ENCODE measurements around the gene KIR2DL1.
"Not testable (repeated sequence)": the region's sequence is repeated elsewhere in the genome, so short reads cannot be mapped to it uniquely, and the experiment has no call there.

The KIR2DL1 gene

GRCh38 chr19:54769646-54770045 lies at the start of gene KIR2DL1:
TSS of gene KIR2DL1 (plus strand) at chr19:54769793. CDS start at chr19:54769851, 58 bp downstream.
- not testable (repeated sequence) for DNase-seq

GRCh38 chr19:54724142-54724541 lies 45.5 kb upstream of the KIR2DL1 start, which contains the start of gene KIR3DL3:
TSS of gene KIR3DL3 (plus strand) at chr19:54724442. CDS start at chr19:54724497, 55 bp downstream.
- no peak for DNase-seq

DNA sequence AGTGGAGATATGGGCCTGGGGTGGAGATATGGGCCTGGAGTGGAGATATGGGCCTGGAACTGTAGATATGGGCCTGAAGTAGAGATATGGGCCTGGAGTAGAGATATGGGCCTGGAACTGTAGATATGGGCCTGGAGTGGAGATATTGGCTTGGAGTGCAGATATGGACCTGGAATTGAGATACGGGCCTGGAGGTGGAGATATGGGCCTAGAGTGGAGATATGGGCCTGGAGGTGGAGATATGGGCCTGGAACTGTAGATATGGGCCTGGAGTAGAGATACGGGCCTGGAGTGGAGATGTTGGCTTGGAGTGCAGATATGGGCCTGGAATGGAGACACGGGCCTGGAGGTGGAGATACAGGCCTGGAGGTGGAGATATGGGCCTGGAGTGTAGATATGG lies 44.9 kb upstream of the KIR2DL1 start:
- DNase-seq = no peak

DNA sequence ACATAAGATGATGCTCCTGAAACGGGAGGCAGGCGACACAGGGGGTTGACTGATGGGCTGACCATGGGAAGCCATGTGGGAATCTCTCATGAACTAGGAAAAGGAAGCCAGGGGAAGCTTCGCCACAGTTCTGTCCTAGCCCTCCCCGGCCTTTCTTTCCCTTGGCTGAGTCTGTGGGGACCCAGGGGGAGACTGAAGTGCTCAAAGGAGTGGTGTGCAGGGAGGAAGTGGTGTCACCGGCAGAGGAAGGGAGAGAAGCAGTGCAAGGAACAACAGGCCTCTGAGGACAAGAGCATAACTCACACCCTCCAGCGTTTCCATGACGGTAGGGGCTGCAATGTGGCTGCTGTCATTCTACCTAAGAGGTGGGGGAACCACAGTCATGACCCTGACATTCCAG lies 44.3 kb upstream of the KIR2DL1 start:
- DNase-seq = no peak

- DNase-seq = no peak
These were observed 42.0 kb upstream of the KIR2DL1 start for GRCh38 chr19:54727562-54727961.

- no peak for DNase-seq
These were observed 41.4 kb upstream of the KIR2DL1 start for GRCh38 chr19:54728167-54728566.

GRCh38 chr19:54729416-54730188 lies 40.0 kb upstream of the KIR2DL1 start:
- DNase-seq = no peak

DNA sequence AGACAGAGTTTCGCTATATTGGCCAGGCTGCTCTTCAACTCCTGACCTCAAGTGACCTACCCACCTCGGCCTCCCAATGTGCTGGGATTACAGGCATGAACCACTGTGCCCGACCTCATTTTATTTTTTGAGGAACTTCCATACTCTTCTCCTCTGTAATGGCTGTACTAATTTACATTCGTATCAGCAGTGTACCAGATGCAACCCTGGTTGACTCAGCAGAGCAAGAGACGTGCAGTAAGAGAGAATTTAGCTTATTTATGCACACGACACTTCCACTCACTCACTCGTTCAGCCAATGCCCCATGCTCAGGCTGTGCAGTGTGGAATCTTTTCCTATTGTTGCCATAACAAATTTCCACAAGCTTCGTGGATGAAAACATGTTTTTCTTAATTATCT lies 38.4 kb upstream of the KIR2DL1 start:
- DNase-seq = no peak

DNA sequence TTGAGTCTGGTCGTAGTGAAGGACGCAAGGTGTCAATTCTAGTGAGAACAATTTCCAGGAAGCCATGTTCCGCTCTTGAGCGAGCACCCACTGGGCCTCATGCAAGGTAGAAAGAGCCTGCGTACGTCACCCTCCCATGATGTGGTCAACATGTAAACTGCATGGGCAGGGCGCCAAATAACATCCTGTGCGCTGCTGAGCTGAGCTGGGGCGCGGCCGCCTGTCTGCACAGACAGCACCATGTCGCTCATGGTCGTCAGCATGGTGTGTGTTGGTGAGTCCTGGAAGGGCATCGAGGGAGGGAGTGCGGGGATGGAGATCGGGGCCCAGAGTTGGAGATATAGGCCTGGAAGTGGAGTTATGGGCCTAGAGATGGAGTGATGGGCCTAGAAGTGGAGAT lies 31.3 kb upstream of the KIR2DL1 start, which contains the start of gene KIR2DL3:
Gene KIR2DL3, plus strand, starts transcription at position 208 of the 400 bp plus-strand sequence. Its CDS starts 33 bp downstream, at position 241.
- not testable (repeated sequence) for DNase-seq

GRCh38 chr19:54738715-54739114 lies 30.9 kb upstream of the KIR2DL1 start:
- DNase-seq = no peak

DNA sequence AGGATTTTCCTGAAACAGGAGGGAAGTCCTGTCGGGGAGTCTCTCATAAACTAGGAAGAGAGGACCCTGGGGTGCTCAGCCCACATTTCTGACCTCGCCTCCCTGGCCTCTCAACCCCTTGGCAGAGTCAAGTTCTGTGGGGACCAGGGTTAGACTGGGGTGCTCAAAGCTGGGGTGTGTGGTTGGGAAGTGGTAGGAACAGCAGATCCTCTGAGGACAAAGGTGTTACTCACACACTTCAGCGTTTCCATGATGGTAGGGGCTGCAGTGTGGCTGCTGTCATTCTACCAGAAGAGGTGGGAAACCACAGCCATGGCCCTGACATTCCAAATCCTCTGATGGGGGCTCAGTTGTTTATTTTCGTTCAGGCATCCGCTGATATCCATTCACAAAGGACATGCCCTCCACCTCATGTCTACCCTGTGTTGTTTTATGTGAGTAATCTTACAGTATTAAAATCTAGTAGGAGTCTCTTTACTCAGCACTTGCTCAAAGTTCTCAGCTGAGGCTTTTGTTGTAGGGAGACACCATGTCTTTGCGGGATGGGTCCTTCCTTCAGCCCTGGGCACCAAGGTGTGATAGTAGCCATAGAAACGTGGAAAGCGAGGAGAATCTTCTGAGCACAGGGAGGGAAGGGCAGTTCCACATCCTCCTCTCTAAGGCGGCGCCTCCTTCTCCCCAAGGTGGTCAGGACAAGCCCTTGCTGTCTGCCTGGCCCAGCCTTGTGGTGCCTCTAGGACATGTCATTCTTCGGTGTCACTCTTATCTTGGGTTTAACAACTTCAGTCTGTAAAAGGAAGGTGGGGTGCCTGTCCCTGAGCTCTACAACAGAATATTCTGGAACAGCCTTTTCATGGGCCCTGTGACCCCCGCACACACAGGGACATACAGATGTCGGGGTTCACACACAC lies 29.8 kb upstream of the KIR2DL1 start:
- DNase-seq = no peak

DNA sequence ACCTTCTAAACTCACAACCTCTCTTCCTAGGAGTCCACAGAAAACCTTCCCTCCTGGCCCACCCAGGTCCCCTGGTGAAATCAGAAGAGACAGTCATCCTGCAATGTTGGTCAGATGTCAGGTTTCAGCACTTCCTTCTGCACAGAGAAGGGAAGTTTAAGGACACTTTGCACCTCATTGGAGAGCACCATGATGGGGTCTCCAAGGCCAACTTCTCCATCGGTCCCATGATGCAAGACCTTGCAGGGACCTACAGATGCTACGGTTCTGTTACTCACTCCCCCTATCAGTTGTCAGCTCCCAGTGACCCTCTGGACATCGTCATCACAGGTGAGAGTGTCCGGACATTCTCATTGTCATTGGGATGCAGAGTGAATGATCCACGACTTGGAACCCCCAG lies 27.6 kb upstream of the KIR2DL1 start:
- DNase-seq = not testable (repeated sequence)

DNA sequence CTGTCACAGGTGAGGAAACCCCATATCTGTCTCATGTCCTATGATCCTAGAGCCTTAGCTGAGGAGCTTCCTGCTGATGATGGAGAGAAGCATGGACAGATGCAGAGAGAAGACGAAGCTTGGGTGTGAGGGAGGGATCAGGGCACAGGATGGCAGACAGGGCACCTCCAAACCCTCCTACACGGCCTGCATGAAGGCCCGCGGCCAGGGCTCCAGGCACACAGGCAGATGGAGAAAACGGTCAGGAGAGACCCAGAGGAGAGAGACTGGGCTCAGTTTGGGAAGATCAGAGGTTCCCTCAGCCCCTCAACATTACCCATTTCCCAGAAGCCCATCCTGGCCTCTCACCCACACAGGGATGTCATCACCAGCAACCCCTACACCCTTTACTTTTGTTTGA lies 25.5 kb upstream of the KIR2DL1 start:
- DNase-seq = not testable (repeated sequence)

GRCh38 chr19:54747614-54748322 lies 21.8 kb upstream of the KIR2DL1 start:
- DNase-seq = not testable (repeated sequence)

DNA sequence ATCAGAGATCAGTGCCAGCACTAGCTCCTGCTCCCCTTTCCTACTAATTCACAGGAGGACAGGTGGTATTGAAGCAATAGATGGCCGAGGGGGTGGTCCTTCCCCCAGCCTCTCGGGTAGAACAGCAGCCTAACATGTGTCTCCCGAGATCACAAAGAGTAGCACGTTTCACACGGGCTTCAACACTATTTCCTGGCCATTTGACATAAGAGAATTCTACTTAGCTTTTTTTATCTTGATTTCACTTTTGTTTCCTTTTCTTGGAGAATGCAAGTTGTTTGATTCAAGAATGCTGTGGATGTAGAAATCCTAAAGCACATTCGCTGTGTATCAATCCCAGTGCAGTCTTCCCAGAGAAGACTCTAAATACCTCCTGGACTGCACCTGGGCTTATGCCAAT lies 19.3 kb upstream of the KIR2DL1 start:
- DNase-seq = not testable (repeated sequence)

GRCh38 chr19:54756204-54757110 lies 13.1 kb upstream of the KIR2DL1 start:
- DNase-seq = not testable (repeated sequence)

- DNase-seq = not testable (repeated sequence)
These were observed 11.0 kb upstream of the KIR2DL1 start for GRCh38 chr19:54758577-54758976.

DNA sequence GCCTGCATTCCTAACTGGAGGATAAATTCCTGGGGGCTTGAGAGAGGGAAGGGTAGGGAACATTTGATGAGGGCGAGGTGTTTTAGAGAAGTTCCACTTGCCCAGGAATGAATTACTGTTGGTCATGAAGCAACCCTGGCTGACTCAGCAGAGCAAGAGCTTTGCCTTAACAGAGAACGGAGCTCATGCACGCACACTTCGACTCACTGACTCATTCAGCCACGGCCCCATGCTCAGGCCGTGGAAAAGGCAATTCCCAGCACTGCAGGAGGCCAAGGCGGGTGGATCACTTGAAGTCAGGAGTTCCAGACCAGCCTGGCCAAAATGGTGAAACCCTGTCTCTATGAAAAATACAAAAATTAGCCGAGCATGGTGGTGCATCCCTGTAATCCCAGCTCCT lies 5.4 kb upstream of the KIR2DL1 start:
- DNase-seq = not testable (repeated sequence)

DNA sequence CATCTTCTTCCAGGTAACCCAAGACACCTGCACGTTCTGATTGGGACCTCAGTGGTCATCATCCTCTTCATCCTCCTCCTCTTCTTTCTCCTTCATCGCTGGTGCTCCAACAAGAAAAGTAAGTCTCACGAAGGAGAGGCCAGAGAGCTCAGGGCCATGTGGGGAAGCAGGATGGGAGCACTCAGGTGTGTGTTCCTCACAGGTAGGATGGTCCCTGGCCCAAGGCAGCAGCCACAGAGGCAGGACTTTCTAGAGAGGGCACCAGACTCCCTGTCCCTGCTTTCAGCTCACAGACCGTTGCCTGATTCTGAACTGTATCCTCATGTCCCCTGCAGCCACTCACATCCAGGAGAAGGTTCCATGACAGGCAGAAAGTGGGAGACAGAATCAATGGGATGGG lies 3.1 kb upstream of the KIR2DL1 start:
- DNase-seq = not testable (repeated sequence)

DNA sequence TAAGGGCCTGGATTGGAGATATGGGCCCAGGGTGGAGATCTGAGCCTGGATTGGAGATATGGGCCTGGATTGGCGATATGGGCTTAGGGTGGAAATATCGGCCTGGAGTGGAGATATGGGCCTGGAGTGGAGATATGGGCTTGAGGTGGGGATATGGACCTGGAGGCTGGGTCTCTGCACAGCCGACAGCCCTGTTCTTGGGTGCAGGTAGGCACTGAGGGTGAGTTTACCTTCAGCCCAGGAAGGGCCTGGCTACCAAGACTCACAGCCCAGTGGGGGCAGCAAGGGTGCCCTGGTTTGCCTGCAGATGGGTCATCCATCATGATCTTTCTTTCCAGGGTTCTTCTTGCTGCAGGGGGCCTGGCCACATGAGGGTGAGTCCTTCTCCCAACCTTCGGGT lies 918 bp downstream of the KIR2DL1 start:
- DNase-seq = not testable (repeated sequence)

Data from anterior cingulate cortex (tissue), 58 donors.